ENCODE data around the gene COX7A2L. TPM values are rescaled to one million over a fixed set of nuclear protein-coding genes. Genes with fewer than 3 reads are reported as not detected.

Gene COX7A2L
- total and polyA plus RNA-seq, 10 of the 15 experiments (the other 5 are each of a cell fraction or from before 2014, with no cell fraction given), result 134 to 532 (median 222) TPM

- TF ChIP-seq MTA2 (IDR thresholded peaks at IDR 0.05; ENCODE audit: low read depth) (no peak), FOXM1 (IDR thresholded peaks at IDR 0.05; ENCODE audit: low read depth, low read length) (no peak), BHLHE40 (IDR thresholded peaks at IDR 0.05; ENCODE audit: borderline replicate concordance in 1 of 2, low read depth in 2 of 2, low read length in 1 of 2) (no peak), CHD4 (IDR thresholded peaks at IDR 0.05) (no peak)
- no peak overlapping the region for H3K4me3 ChIP-seq
- no peaks in the 10 kb centered on the region for H4K20me1 ChIP-seq (ENCODE audit: control insufficient read depth, insufficient read depth)
- FAIRE-seq (no peak), ATAC-seq (no peak), DNase-seq (ENCODE audit: low read depth, low spot score) (no peak)
- no TSS peak for BruUV-seq (replicated peaks)
- ChIA-PET CTCF (interaction anchor here (0.5 to 1.1 kb wide), 2 partner anchors 28 to 327 kb away, joined by 3 to 4 read pairs; no protein-coding TSS in a partner anchor), SMC1A (ENCODE audit: uncharacterized antibody, unreplicated experiment) (interaction anchor here (1.1 to 1.4 kb wide), 2 partner anchors 11 to 61 kb away, joined by 3 read pairs; no protein-coding TSS in a partner anchor), POLR2A (interaction anchor here (1.1 kb wide), 1 partner anchor 10 kb away, joined by 4 read pairs; no protein-coding TSS in a partner anchor), RAD21 (ENCODE audit: unreplicated experiment) (no interaction called here)
- H3K27me3 ChIP-seq (replicated peaks in 1 of 2; ENCODE audit: control insufficient read depth in 2 of 2, insufficient read depth in 2 of 2, low read length in 1 of 2), result no peaks in the 10 kb centered on the region
- H3K9me3 ChIP-seq (replicated peaks; ENCODE audit: control insufficient read depth, insufficient read depth, low read length), result no peaks in the 10 kb centered on the region
- H3K79me2 ChIP-seq (ENCODE audit: control insufficient read depth, insufficient read depth, low read length), result no peaks in the 10 kb centered on the region
- peaks cover 7% of the 10 kb centered on the region; the same call in 1 of the 2 replicates for H3K4me1 ChIP-seq (ENCODE audit: control insufficient read depth, insufficient read depth, low read length)
- no peak overlapping the region for H3K9ac ChIP-seq (ENCODE audit: control insufficient read depth, insufficient read depth, low read length)
- H3K27ac ChIP-seq (ENCODE audit: control insufficient read depth, insufficient read depth), result no peak overlapping the region
- H3K4me2 ChIP-seq (ENCODE audit: control insufficient read depth, insufficient read depth), result no peak overlapping the region
- intact Hi-C loops (cut with micrococcal nuclease; ENCODE audit: unreplicated experiment), result no loop called here
- in situ Hi-C loops (cut with MboI), result no loop called here
- no peak overlapping the region for H2AFZ ChIP-seq (ENCODE audit: control insufficient read depth, low read depth, low read length)
- H3K36me3 ChIP-seq (ENCODE audit: control insufficient read depth in 2 of 2, insufficient read depth in 2 of 2, low read length in 1 of 2), result peaks cover 4 to 13% of the 10 kb centered on the region in 2 experiments
- WGBS (ENCODE audit: insufficient coverage, insufficient replicate concordance, low lambda C conversion rate, missing lambda C conversion rate), result 94% methylated on average over 2 of the region's 2 CpGs
Measured at GRCh38 chr2:42300527-42300926, 60.5 kb downstream of the COX7A2L start.

Other genes with a start within 250 kb of the COX7A2L start
- 70.9 and 82.6 TPM in 2 replicates for gene EML4, start 191.9 kb downstream of the COX7A2L start, total RNA-seq (2014; rRNA removed)
- gene EML4, start 191.9 kb downstream of the COX7A2L start, total RNA-seq (2014; rRNA removed; fragmentation: Illumina TruSeq; extraction: Trizol), result 82.9 and 83.6 TPM in 2 replicates
- gene EML4, start 191.9 kb downstream of the COX7A2L start, total RNA-seq (2021), result 80.9 and 91.3 TPM in 2 replicates
- gene EML4, start 191.9 kb downstream of the COX7A2L start, polyA plus RNA-seq (2011; rRNA removed), result 85.1 and 110 TPM in 2 replicates
- gene EML4, start 191.9 kb downstream of the COX7A2L start, polyA plus RNA-seq (2014; fragmentation: Illumina TruSeq; extraction: Trizol), result 78.5 and 95.8 TPM in 2 replicates
- 10 to 100 TPM; 23.1 to 30.8 TPM for gene EML4, start 191.9 kb downstream of the COX7A2L start, polyA plus RNA-seq (2014; fragmentation: Nextera tagmentation; extraction: Ambion mirVana)
- 49.6 and 54.1 TPM in 2 replicates for gene EML4, start 191.9 kb downstream of the COX7A2L start, polyA plus RNA-seq (2014; rRNA removed)
- gene EML4, start 191.9 kb downstream of the COX7A2L start, polyA plus RNA-seq (2016; fragmentation: Nextera tagmentation; extraction: Ambion mirVana), result 10 to 100 TPM; 76.2 to 87.0 TPM
- 0.06 and 0.11 TPM in 2 replicates for gene KCNG3, start 132.8 kb upstream of the COX7A2L start, total RNA-seq (2014; rRNA removed)
- gene KCNG3, start 132.8 kb upstream of the COX7A2L start, total RNA-seq (2014; rRNA removed; fragmentation: Illumina TruSeq; extraction: Trizol), result 0.04 and 0.05 TPM in 2 replicates
- gene KCNG3, start 132.8 kb upstream of the COX7A2L start, total RNA-seq (2021), result not detected in 2 replicates
- gene KCNG3, start 132.8 kb upstream of the COX7A2L start, polyA plus RNA-seq (2011; rRNA removed), result not detected in 2 replicates
- gene KCNG3, start 132.8 kb upstream of the COX7A2L start, polyA plus RNA-seq (2014; fragmentation: Illumina TruSeq; extraction: Trizol), result 0.01 and 0.10 TPM in 2 replicates
- gene KCNG3, start 132.8 kb upstream of the COX7A2L start, polyA plus RNA-seq (2014; fragmentation: Nextera tagmentation; extraction: Ambion mirVana), result under 1 TPM; 0.03 to 0.05 TPM
- gene KCNG3, start 132.8 kb upstream of the COX7A2L start, polyA plus RNA-seq (2014; rRNA removed), result 0.01 TPM in 1 of 2 replicates, not detected in the other
- not detected for gene KCNG3, start 132.8 kb upstream of the COX7A2L start, polyA plus RNA-seq (2016; fragmentation: Nextera tagmentation; extraction: Ambion mirVana)
- 19.0 and 23.8 TPM in 2 replicates for gene MTA3, start 207.4 kb upstream of the COX7A2L start, total RNA-seq (2014; rRNA removed)
- 27.4 and 29.0 TPM in 2 replicates for gene MTA3, start 207.4 kb upstream of the COX7A2L start, total RNA-seq (2014; rRNA removed; fragmentation: Illumina TruSeq; extraction: Trizol)
- gene MTA3, start 207.4 kb upstream of the COX7A2L start, total RNA-seq (2021), result 28.4 and 32.0 TPM in 2 replicates
- gene MTA3, start 207.4 kb upstream of the COX7A2L start, polyA plus RNA-seq (2011; rRNA removed), result 45.5 and 56.4 TPM in 2 replicates
- gene MTA3, start 207.4 kb upstream of the COX7A2L start, polyA plus RNA-seq (2014; fragmentation: Illumina TruSeq; extraction: Trizol), result 36.8 and 50.2 TPM in 2 replicates
- gene MTA3, start 207.4 kb upstream of the COX7A2L start, polyA plus RNA-seq (2014; fragmentation: Nextera tagmentation; extraction: Ambion mirVana), result 10 to 100 TPM; 17.6 to 21.5 TPM
- gene MTA3, start 207.4 kb upstream of the COX7A2L start, polyA plus RNA-seq (2014; rRNA removed), result 25.2 and 31.4 TPM in 2 replicates
- gene MTA3, start 207.4 kb upstream of the COX7A2L start, polyA plus RNA-seq (2016; fragmentation: Nextera tagmentation; extraction: Ambion mirVana), result 10 to 100 TPM; 22.5 to 24.0 TPM

All from GM12878 (cell line).